ENCODE data around the gene DCC.

DNA sequence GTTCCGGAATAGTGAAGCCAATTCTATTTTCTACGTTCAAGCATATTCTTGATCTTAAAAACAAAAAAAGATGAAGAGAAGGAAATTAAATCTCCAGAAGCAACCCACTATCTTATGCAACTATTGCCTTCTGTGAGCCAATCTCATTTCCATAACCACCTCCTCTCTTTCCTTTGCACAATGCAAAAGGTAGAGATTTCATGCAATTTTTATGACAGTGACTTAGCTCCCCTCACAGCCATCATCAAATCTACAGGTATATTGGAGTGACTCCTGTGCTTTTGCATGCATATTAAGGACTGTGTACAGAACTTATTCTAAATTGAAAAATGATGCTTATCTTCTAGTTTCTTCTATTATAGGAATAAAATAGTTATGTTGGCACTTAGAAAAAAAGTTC is 191.8 kb downstream of the DCC start:
- TF ChIP-seq POLR2A (IDR thresholded peaks at IDR 0.05) (no peak), CTCF (IDR thresholded peaks at IDR 0.05) (no peak)
